HepG2 (cell line): Measurements from ENCODE around the gene GADD45GIP1. TPM values are rescaled to one million over a fixed set of nuclear protein-coding genes. Genes with fewer than 3 reads are reported as not detected.

Experiments used
- ASH2L ChIP-seq: fragments of 300-600, 200-600 bp; sonication (generic); IDR thresholded peaks from 2 replicates; pipeline ENCODE4 v1.7.0; 2017; ENCODE audit warnings: low read depth, mild to moderate bottlenecking, moderate library complexity, mixed read lengths, low read length; ENCODE audit not compliant: insufficient read length
- ATF7 ChIP-seq, 2 experiments: fragments of 450-650 bp in 1 of 2; sonication (generic) in 1 of 2; formaldehyde crosslinking in 1 of 2; IDR thresholded peaks; 2 replicates each; pipeline versions ENCODE4 v1.4.0 to v1.6.1; 2016 to 2020; ENCODE audit warnings: antibody characterized with exemption in 1 of 2, mild to moderate bottlenecking in 1 of 2, missing genetic modification reagents in 1 of 2
- FIP1L1 ChIP-seq: fragments of 200-400 bp; formaldehyde crosslinking; IDR thresholded peaks from 2 replicates; pipeline ENCODE4 v1.6.1; 2018; ENCODE audit warnings: low read depth, mild to moderate bottlenecking, low read length, moderate library complexity, borderline replicate concordance; ENCODE audit not compliant: insufficient read depth
- GFI1 ChIP-seq: sonication (generic); formaldehyde crosslinking; IDR thresholded peaks from 2 replicates; pipeline ENCODE4 v1.5.0; 2020; ENCODE audit warnings: missing genetic modification reagents, mild to moderate bottlenecking, borderline replicate concordance
- HOXA3 ChIP-seq: sonication (generic); formaldehyde crosslinking; IDR thresholded peaks from 2 replicates; pipeline ENCODE4 v1.5.0; 2020; ENCODE audit warnings: missing genetic modification reagents
- MED1 ChIP-seq: sonication (generic); formaldehyde crosslinking; IDR thresholded peaks from 2 replicates; pipeline ENCODE4 v1.4.0; 2020; ENCODE audit warnings: missing genetic modification reagents
- NPAS2 ChIP-seq: sonication (generic); formaldehyde crosslinking; IDR thresholded peaks from 2 replicates; pipeline ENCODE4 v1.8.0; 2022; ENCODE audit warnings: mild to moderate bottlenecking, missing genetic modification reagents, borderline replicate concordance
- PCBP1 ChIP-seq: fragments of 200-400 bp; formaldehyde crosslinking; IDR thresholded peaks from 2 replicates; pipeline ENCODE4 v1.6.1; 2017; ENCODE audit warnings: mild to moderate bottlenecking, low read depth, low read length, borderline replicate concordance
- PHF5A ChIP-seq: IDR thresholded peaks from one replicate; pipeline ENCODE4 v1.6.1; 2018; ENCODE audit warnings: low read depth, missing genetic modification reagents; ENCODE audit not compliant: unreplicated experiment
- PPARG ChIP-seq: conservative IDR thresholded peaks from 2 replicates; pipeline ENCODE4 v1.6.1; 2016; ENCODE audit warnings: missing biosample characterization, missing genetic modification reagents
- RNF2 ChIP-seq: fragments of 450-650 bp; conservative IDR thresholded peaks from 2 replicates; pipeline ENCODE4 v1.6.1; 2016; ENCODE audit warnings: low read depth
- SOX5 ChIP-seq: IDR thresholded peaks from 2 replicates; pipeline ENCODE4 v1.6.1; 2016; ENCODE audit warnings: borderline replicate concordance
- SP140L ChIP-seq: sonication (generic); formaldehyde crosslinking; IDR thresholded peaks from 2 replicates; pipeline ENCODE4 v1.4.0; 2020; ENCODE audit warnings: missing genetic modification reagents, borderline replicate concordance
- SP4 ChIP-seq: sonication (generic); formaldehyde crosslinking; IDR thresholded peaks from 2 replicates; pipeline ENCODE4 v1.8.1; 2023; ENCODE audit warnings: mild to moderate bottlenecking, missing genetic modification reagents
- STAT5B ChIP-seq: sonication (generic); formaldehyde crosslinking; IDR thresholded peaks from 2 replicates; pipeline ENCODE4 v1.4.0; 2020; ENCODE audit warnings: missing genetic modification reagents
- TARDBP ChIP-seq: sonication (generic); formaldehyde crosslinking; IDR thresholded peaks from 2 replicates; pipeline ENCODE4 v1.8.0; 2022; ENCODE audit warnings: mild to moderate bottlenecking, missing genetic modification reagents
- TFDP2 ChIP-seq: sonication (generic); formaldehyde crosslinking; IDR thresholded peaks from 2 replicates; pipeline ENCODE4 v1.4.0; 2020; ENCODE audit warnings: missing genetic modification reagents
- TOE1 ChIP-seq: sonication (generic); formaldehyde crosslinking; IDR thresholded peaks from 2 replicates; pipeline ENCODE4 v1.4.0; 2020; ENCODE audit warnings: mild to moderate bottlenecking, missing genetic modification reagents
- ZBTB43 ChIP-seq: sonication (generic); formaldehyde crosslinking; conservative IDR thresholded peaks from 2 replicates; pipeline ENCODE4 v1.4.0; 2020; ENCODE audit warnings: missing genetic modification reagents
- ZFP41 ChIP-seq: sonication (generic); formaldehyde crosslinking; IDR thresholded peaks from 2 replicates; pipeline ENCODE4 v1.4.0; 2020; ENCODE audit warnings: mild to moderate bottlenecking, missing genetic modification reagents, borderline replicate concordance
- ZNF296 ChIP-seq: sonication (generic); formaldehyde crosslinking; conservative IDR thresholded peaks from 2 replicates; pipeline ENCODE4 v1.5.0; 2020; ENCODE audit warnings: mild to moderate bottlenecking, missing genetic modification reagents
- ZNF510 ChIP-seq: sonication (generic); formaldehyde crosslinking; IDR thresholded peaks from 2 replicates; pipeline ENCODE4 v1.4.0; 2020; ENCODE audit warnings: low read depth, mild to moderate bottlenecking, missing genetic modification reagents
- polyA plus RNA-seq, 8 experiments: library from polyadenylated mRNA; depleted of rRNA in 3 of 8; stranded (reverse) in 7 of 8; unstranded in 1 of 8; fragments of >200 nt; fragmentation: Illumina TruSeq in 4 of 8; extraction: Trizol in 4 of 8; gene quantifications; 2 replicates each; pipeline versions ENCODE4 v1.2.1 to v1.2.3, GENCODE V29; 2011 to 2016; ENCODE audit warnings: low read depth in 4 of 8, missing spikeins in 1 of 8, mixed read lengths in 1 of 8; ENCODE audit not compliant: insufficient read depth in 1 of 8
- total RNA-seq, 5 experiments: library from RNA; depleted of rRNA; stranded (reverse); fragments of >200 nt; fragmentation: Illumina TruSeq; extraction: Trizol; gene quantifications; 2 replicates each; pipeline ENCODE4 v1.2.3, GENCODE V29; 2016; ENCODE audit warnings: low read depth in 1 of 5
- TF ChIP-seq, protein P1 (sequence below), 2 experiments: sonication (generic) in 1 of 2; formaldehyde crosslinking in 1 of 2; IDR thresholded peaks; 2 replicates each; pipeline versions ENCODE4 v1.4.0 to v1.6.1; 2016 to 2020; ENCODE audit warnings: borderline replicate concordance in 1 of 2, low read depth in 1 of 2, mild to moderate bottlenecking in 1 of 2, missing genetic modification reagents in 1 of 2

Gene GADD45GIP1
- total and polyA plus RNA-seq, 2 of the 13 experiments (the other 11 are each of a cell fraction or from before 2014, with no cell fraction given): 24.6 to 30.7 TPM

DNA sequence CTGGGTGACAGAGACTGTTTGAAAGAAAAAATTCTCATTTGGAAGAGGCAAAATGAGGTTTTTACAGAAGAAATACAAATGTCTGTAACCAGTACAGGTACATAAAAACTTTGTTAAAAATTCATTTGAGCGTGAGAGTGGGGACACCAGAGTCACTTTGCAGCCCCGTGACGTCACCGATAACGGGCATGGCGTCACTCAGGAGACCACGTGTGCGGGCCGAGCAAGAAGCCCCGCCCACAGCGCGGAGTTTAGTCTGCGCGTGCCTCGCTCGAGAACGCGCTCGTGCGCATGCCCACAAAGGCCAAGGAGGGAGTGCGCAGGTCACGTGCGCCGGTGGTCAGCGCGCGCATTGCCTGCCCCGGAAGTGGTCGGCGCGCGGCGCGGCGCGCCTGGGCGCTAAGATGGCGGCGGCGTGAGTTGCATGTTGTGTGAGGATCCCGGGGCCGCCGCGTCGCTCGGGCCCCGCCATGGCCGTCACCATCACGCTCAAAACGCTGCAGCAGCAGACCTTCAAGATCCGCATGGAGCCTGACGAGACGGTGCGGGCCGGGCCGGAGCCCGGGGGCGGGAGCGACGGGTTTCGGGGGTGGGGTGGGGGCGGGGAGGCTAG, 11.4 kb downstream of the GADD45GIP1 start, which contains the start of gene RAD23A (continued):
- TF ChIP-seq TFDP2: peak; percentile 96
- TF ChIP-seq SOX5: peak; percentile 47; the same call in 1 of the 2 replicates
- TF ChIP-seq FIP1L1: peak; percentile 85; the same call in 1 of the 2 replicates
- TF ChIP-seq ZFP41 (CRISPR knock-in tag): no peak
- no peak for TF ChIP-seq NPAS2 (CRISPR knock-in tag)
- TF ChIP-seq, protein P1, sequence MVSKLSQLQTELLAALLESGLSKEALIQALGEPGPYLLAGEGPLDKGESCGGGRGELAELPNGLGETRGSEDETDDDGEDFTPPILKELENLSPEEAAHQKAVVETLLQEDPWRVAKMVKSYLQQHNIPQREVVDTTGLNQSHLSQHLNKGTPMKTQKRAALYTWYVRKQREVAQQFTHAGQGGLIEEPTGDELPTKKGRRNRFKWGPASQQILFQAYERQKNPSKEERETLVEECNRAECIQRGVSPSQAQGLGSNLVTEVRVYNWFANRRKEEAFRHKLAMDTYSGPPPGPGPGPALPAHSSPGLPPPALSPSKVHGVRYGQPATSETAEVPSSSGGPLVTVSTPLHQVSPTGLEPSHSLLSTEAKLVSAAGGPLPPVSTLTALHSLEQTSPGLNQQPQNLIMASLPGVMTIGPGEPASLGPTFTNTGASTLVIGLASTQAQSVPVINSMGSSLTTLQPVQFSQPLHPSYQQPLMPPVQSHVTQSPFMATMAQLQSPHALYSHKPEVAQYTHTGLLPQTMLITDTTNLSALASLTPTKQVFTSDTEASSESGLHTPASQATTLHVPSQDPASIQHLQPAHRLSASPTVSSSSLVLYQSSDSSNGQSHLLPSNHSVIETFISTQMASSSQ (IDR thresholded peaks at IDR 0.05; ENCODE audit: low read depth): no peak
- TF ChIP-seq, protein P1 (CRISPR knock-in tag; IDR thresholded peaks at IDR 0.05; ENCODE audit: borderline replicate concordance): peak; percentile 61; the same call in 1 of the 2 replicates
- TF ChIP-seq ZNF296 (CRISPR knock-in tag): no peak; the same call in 1 of the 2 replicates
- peak; percentile 78 for TF ChIP-seq ZBTB43
- peak; percentile 99 for TF ChIP-seq ATF7 (IDR thresholded peaks at IDR 0.05)
- TF ChIP-seq ATF7 (CRISPR knock-in tag; IDR thresholded peaks at IDR 0.05): peak; percentile 84
- no peak for TF ChIP-seq SP140L (CRISPR knock-in tag)
- peak; percentile 100 for TF ChIP-seq HOXA3 (CRISPR knock-in tag)
- 0 out of 2 replicates have a peak, but pooled peaks have one; percentile 46 for TF ChIP-seq ZNF510
- peak; percentile 34; the same call in 1 of the 2 replicates for TF ChIP-seq PPARG (CRISPR knock-in tag)
- TF ChIP-seq STAT5B (CRISPR knock-in tag): no peak
- TF ChIP-seq PCBP1: 0 out of 2 replicates have a peak, but pooled peaks have one; percentile 30
- peak; percentile 91 for TF ChIP-seq SP4
- no peak for TF ChIP-seq PHF5A (CRISPR knock-in tag)
- TF ChIP-seq MED1 (CRISPR knock-in tag): peak; percentile 84; the same call in 1 of the 2 replicates
- 0 out of 2 replicates have a peak, but pooled peaks have one; percentile 22 for TF ChIP-seq RNF2
- peak; percentile 69 for TF ChIP-seq ASH2L
- TF ChIP-seq TOE1 (CRISPR knock-in tag): no peak
- TF ChIP-seq GFI1 (CRISPR knock-in tag): peak; percentile 8; the same call in 1 of the 2 replicates
- TF ChIP-seq TARDBP (CRISPR knock-in tag): no peak; the same call in 1 of the 2 replicates
